WERI-Rb-1 (cell line): ENCODE measurements around the gene TRPM8.

ENCODE experiments used
- DNase-seq: peaks from one replicate; pipeline ENCODE4 v3.0.0-alpha.2; 2020
- H3K27ac ChIP-seq: fragments of 250-450 bp; sonication (Bioruptor Pico); 2 replicates; pipeline ENCODE4 v1.5.1; 2020; ENCODE audit warnings: mild to moderate bottlenecking, moderate library complexity
- H3K27me3 ChIP-seq: fragments of 250-450 bp; sonication (Bioruptor Pico); 2 replicates; pipeline ENCODE4 v1.5.1; 2021; ENCODE audit warnings: mild to moderate bottlenecking, low read depth, moderate library complexity; ENCODE audit not compliant: insufficient read depth, severe bottlenecking
- H3K36me3 ChIP-seq: fragments of 250-450 bp; sonication (Bioruptor Pico); 2 replicates; pipeline ENCODE4 v1.5.1; 2020; ENCODE audit warnings: mild to moderate bottlenecking, moderate library complexity
- H3K4me3 ChIP-seq: 2 replicates; pipeline ENCODE4 v1.5.1; 2011; ENCODE audit warnings: low read depth, mild to moderate bottlenecking, control low read depth, low read length
- H3K9me3 ChIP-seq: fragments of 250-450 bp; sonication (Bioruptor Pico); 2 replicates; pipeline ENCODE4 v1.5.1; 2021; ENCODE audit warnings: mild to moderate bottlenecking, moderate library complexity; ENCODE audit not compliant: severe bottlenecking
- TF ChIP-seq, protein P1 (sequence below): IDR thresholded peaks from 2 replicates; pipeline ENCODE4 v1.5.1; 2011; ENCODE audit warnings: low read depth, mild to moderate bottlenecking, control low read depth, inconsistent platforms, low read length

TRPM8 gene

DNA sequence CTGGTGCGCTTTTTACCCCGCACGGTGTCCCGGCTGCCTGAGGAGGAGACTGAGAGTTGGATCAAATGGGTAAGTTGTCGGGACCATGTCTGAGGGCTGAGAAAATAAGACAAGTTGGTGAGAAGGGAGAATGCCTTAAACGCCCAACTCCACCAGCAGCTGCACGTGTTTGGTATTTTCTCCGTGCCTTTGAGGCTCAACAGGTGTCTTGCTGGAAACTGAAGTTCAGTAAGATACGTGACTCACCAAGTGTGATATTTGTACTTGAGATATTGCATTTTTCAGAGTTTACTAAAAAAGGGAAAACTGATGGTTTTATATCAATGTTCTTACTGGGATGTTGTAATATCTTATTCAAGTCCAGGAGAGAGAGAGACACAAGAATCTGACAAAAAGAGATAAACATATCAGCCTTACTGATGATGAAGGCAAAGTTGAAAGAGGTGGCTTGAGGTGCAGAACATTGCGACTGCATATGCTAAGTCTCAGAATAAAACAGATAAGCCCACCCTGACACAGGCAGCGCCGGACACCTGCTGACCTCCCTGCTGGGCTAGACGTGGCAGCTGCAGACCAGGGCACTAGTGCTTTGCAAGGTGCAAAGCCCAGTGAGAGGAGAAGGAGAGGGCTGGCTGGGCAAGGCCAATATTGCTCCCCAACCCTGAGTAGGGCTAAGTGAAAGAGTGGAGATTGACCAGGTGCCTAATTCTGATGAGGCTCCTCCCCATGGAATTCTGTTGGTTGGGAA is 33.1 kb downstream of the TRPM8 start:
- H3K36me3 ChIP-seq, result no peaks in the 10 kb centered on the region
- no peaks in the 10 kb centered on the region for H3K9me3 ChIP-seq
- H3K27me3 ChIP-seq, result no peaks in the 10 kb centered on the region
- TF ChIP-seq, protein P1, sequence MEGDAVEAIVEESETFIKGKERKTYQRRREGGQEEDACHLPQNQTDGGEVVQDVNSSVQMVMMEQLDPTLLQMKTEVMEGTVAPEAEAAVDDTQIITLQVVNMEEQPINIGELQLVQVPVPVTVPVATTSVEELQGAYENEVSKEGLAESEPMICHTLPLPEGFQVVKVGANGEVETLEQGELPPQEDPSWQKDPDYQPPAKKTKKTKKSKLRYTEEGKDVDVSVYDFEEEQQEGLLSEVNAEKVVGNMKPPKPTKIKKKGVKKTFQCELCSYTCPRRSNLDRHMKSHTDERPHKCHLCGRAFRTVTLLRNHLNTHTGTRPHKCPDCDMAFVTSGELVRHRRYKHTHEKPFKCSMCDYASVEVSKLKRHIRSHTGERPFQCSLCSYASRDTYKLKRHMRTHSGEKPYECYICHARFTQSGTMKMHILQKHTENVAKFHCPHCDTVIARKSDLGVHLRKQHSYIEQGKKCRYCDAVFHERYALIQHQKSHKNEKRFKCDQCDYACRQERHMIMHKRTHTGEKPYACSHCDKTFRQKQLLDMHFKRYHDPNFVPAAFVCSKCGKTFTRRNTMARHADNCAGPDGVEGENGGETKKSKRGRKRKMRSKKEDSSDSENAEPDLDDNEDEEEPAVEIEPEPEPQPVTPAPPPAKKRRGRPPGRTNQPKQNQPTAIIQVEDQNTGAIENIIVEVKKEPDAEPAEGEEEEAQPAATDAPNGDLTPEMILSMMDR, result no peak
- no peak for DNase-seq
- no peak overlapping the region for H3K4me3 ChIP-seq
- no peak overlapping the region for H3K27ac ChIP-seq

DNA sequence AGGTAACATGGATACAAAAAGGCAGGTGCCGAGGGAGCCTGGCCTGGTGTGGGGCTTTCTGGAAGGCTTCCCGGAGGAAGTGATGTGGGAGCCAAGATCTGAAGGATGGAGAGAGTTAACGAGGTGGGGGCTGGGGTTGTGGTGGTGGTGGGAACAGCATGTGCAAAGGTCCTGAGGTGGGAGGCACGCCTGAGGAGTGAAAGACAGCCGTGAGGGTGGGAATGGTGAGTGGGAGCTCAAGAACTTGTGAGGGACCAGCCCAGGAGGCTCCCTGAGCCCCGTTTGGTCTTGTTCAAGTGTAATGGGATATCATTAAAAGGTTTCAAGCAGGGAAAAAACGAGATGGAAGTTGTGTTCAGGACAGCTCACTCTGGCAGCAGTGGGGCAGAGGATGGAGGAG is 35.2 kb downstream of the TRPM8 start:
- H3K9me3 ChIP-seq, result no peaks in the 10 kb centered on the region
- TF ChIP-seq, protein P1, result no peak
- no peak overlapping the region for H3K27ac ChIP-seq
- no peaks in the 10 kb centered on the region for H3K36me3 ChIP-seq
- H3K4me3 ChIP-seq, result no peak overlapping the region
- DNase-seq, result no peak
- H3K27me3 ChIP-seq, result no peaks in the 10 kb centered on the region

DNA sequence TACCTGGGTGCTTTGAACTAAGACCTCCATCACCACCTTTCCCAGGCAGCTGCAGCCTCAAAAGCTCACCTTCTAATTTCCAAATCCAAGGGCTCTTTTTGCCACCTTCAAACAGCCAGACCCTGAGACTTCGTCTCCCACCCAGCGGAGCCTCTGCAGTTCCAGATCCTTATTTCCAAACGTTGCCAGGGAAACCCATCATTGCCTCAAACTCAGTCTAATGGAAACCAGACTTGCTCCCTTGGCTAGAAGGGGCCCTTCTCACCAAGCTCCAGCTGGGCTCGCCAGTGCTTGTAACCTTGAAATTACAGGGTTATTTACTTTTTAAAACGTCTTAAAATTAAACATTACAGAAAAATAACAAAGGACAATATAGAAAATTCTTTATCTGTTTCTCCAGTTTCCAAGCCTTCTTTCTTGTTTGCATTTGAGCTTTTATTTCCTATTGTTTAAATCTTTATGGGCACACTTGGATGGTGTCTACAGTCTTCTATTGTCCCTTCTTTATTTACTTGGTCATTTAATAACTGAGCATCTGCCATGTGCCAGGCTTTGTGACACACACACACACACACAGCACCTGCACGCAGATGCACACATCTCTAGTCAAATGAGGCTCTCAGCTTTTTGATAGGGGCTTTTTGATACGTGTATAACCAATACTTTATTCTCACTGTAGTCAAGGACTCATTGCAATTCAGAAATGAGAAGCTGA is 36.1 kb downstream of the TRPM8 start:
- no peak overlapping the region for H3K27ac ChIP-seq
- H3K4me3 ChIP-seq, result no peak overlapping the region
- H3K9me3 ChIP-seq, result no peaks in the 10 kb centered on the region
- no peak for DNase-seq
- TF ChIP-seq, protein P1, result no peak
- H3K27me3 ChIP-seq, result no peaks in the 10 kb centered on the region
- H3K36me3 ChIP-seq, result no peaks in the 10 kb centered on the region

DNA sequence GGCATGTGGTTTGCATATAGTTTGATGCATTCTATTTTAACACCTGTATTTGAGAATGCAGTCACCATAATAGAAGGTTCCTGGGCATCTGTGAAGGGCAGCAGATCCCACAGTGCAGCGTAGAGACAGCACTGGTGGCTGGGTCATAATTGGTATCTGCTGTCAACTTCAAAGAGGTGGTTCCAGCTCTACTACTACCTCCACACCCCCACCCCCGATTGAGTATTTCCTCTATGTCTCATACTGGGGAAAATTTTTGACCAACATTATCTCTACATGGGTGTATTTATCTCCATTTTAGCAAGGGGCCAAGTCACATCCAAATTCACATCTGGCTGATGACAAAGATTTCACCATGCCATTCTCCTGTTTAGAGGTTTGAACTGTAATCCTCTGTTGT is 43.0 kb downstream of the TRPM8 start:
- H3K4me3 ChIP-seq, result no peak overlapping the region
- H3K36me3 ChIP-seq, result no peaks in the 10 kb centered on the region
- no peak overlapping the region for H3K27ac ChIP-seq
- no peak for DNase-seq
- no peaks in the 10 kb centered on the region for H3K27me3 ChIP-seq
- no peaks in the 10 kb centered on the region for H3K9me3 ChIP-seq
- TF ChIP-seq, protein P1, result no peak

DNA sequence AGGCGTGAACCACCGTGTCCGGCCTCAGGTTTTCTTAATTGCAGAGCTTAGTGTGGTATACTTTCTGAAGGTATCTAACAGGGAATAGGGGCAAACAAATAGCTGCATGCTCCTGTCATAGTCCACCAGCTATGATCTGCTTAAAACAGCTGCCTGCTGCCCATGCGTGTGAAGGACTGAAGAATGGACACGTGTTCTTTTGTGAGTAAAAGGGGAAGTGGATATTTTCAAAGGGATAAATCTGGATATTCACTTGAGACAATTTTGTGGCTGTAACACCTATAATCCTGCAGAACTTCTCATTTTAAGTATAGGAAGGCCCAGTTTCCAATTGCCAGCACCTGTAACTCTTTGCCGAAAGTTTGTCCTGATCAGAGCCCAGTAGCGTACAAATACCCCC is 44.7 kb downstream of the TRPM8 start:
- Histone ChIP-seq H3K27ac (no peak overlapping the region), H3K36me3 (no peaks in the 10 kb centered on the region), H3K4me3 (no peak overlapping the region), H3K27me3 (no peaks in the 10 kb centered on the region), H3K9me3 (no peaks in the 10 kb centered on the region)
- DNase-seq, result no peak
- TF ChIP-seq, protein P1, result no peak

DNA sequence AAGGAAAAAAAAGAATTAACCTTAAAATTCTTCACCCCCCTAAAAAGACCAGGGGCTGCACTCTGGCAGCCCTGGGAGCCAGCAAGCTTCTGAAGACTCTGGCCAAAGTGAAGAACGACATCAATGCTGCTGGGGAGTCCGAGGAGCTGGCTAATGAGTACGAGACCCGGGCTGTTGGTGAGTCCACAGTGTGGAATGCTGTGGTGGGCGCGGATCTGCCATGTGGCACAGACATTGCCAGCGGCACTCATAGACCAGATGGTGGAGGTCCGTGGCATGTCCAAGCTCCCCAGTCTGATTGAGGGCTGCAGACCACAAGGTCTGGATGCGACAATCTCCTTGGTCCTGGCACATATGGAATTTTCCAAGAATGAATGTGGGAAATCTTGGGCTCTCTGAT is 47.4 kb downstream of the TRPM8 start:
- TF ChIP-seq, protein P1, result no peak
- H3K4me3 ChIP-seq, result no peak overlapping the region
- no peaks in the 10 kb centered on the region for H3K27me3 ChIP-seq
- no peak for DNase-seq
- no peaks in the 10 kb centered on the region for H3K9me3 ChIP-seq
- no peak overlapping the region for H3K27ac ChIP-seq
- no peaks in the 10 kb centered on the region for H3K36me3 ChIP-seq
